Mesenchymal stem cell (in vitro differentiated cells and primary cell): ENCODE results near the gene PHTF2.

ENCODE experiments used
- DNase-seq: peaks from one replicate; pipeline ENCODE4 v3.0.0-alpha.2; 2013
- H2AFZ ChIP-seq: one replicate; pipeline ENCODE4 v1.6.1; 2013; ENCODE audit warnings: low read depth, mild to moderate bottlenecking, control low read depth, inconsistent platforms, low read length, moderate library complexity
- H2AK5ac ChIP-seq: 2 replicates; pipeline ENCODE4 v1.6.1; 2013; ENCODE audit warnings: low read length, moderate library complexity, mild to moderate bottlenecking, inconsistent platforms; ENCODE audit not compliant: severe bottlenecking
- H2BK120ac ChIP-seq: one replicate; pipeline ENCODE4 v1.6.1; 2013; ENCODE audit warnings: low read depth, mild to moderate bottlenecking, inconsistent platforms, low read length, moderate library complexity
- H2BK12ac ChIP-seq, 2 experiments: one replicate each; pipeline ENCODE4 v1.6.1; 2013; ENCODE audit warnings: inconsistent platforms in 2 of 2, low read length in 2 of 2, mild to moderate bottlenecking in 2 of 2, moderate library complexity in 2 of 2, control low read depth in 1 of 2
- H2BK15ac ChIP-seq: one replicate; pipeline ENCODE4 v1.6.1; 2013; ENCODE audit warnings: mild to moderate bottlenecking, low read depth, inconsistent platforms; ENCODE audit not compliant: poor library complexity, severe bottlenecking
- H2BK5ac ChIP-seq: 2 replicates; pipeline ENCODE4 v1.6.1; 2013; ENCODE audit warnings: low read depth, mild to moderate bottlenecking, low read length, control low read depth, inconsistent platforms; ENCODE audit not compliant: poor library complexity, severe bottlenecking
- H3K14ac ChIP-seq, 2 experiments: one replicate each; pipeline ENCODE4 v1.6.1; 2013; ENCODE audit warnings: inconsistent platforms in 2 of 2, low read length in 2 of 2, control low read depth in 1 of 2, mild to moderate bottlenecking in 1 of 2, moderate library complexity in 1 of 2
- H3K18ac ChIP-seq, 2 experiments: one replicate each; pipeline ENCODE4 v1.6.1; 2013; ENCODE audit warnings: inconsistent platforms in 2 of 2, low read length in 2 of 2, control low read depth in 1 of 2, low read depth in 1 of 2, mild to moderate bottlenecking in 1 of 2
- H3K23ac ChIP-seq, 2 experiments: one replicate each; pipeline ENCODE4 v1.6.1; 2013; ENCODE audit warnings: inconsistent platforms in 2 of 2, low read length in 2 of 2, mild to moderate bottlenecking in 2 of 2, moderate library complexity in 2 of 2, control low read depth in 1 of 2
- H3K27ac ChIP-seq: 2 replicates; pipeline ENCODE4 v1.5.1; 2013; ENCODE audit warnings: mild to moderate bottlenecking, moderate library complexity, low read length, control low read depth, inconsistent platforms; ENCODE audit not compliant: poor library complexity, severe bottlenecking
- H3K27me3 ChIP-seq, 2 experiments: 2 replicates each; pipeline versions ENCODE4 v1.6.1 to v1.7.0; 2013; ENCODE audit warnings: low read length in 2 of 2, mild to moderate bottlenecking in 2 of 2, moderate library complexity in 2 of 2, control low read depth in 1 of 2, inconsistent platforms in 1 of 2; ENCODE audit not compliant: control insufficient read depth in 1 of 2, insufficient read depth in 1 of 2
- H3K36me3 ChIP-seq, 2 experiments: 2 replicates each; pipeline versions ENCODE4 v1.6.1 to v1.7.0; 2013; ENCODE audit warnings: low read length in 2 of 2, control low read depth in 1 of 2, inconsistent platforms in 1 of 2, low read depth in 1 of 2, mild to moderate bottlenecking in 1 of 2; ENCODE audit not compliant: insufficient read depth in 2 of 2, control insufficient read depth in 1 of 2
- H3K4ac ChIP-seq, 2 experiments: one replicate each; pipeline ENCODE4 v1.6.1; 2013; ENCODE audit warnings: inconsistent platforms in 2 of 2, low read length in 2 of 2, mild to moderate bottlenecking in 2 of 2, moderate library complexity in 2 of 2, control low read depth in 1 of 2, low read depth in 1 of 2
- H3K4me1 ChIP-seq: 2 replicates; pipeline ENCODE4 v1.6.1; 2013; ENCODE audit warnings: low read depth, low read length, control low read depth; ENCODE audit not compliant: control insufficient read depth, insufficient read depth
- H3K4me2 ChIP-seq: 2 replicates; pipeline ENCODE4 v1.6.1; 2013; ENCODE audit warnings: low read length, mild to moderate bottlenecking, inconsistent platforms; ENCODE audit not compliant: poor library complexity, severe bottlenecking
- H3K4me3 ChIP-seq, 2 experiments: 2 replicates each; pipeline versions ENCODE4 v1.5.1 to v1.7.0; 2013; ENCODE audit warnings: low read length in 2 of 2, mild to moderate bottlenecking in 2 of 2, control low read depth in 1 of 2, low read depth in 1 of 2; ENCODE audit not compliant: insufficient read depth in 1 of 2
- H3K79me1 ChIP-seq: replicated peaks from 2 replicates; pipeline ENCODE4 v1.6.1; 2013; ENCODE audit warnings: mild to moderate bottlenecking, control low read depth, low read length, inconsistent platforms; ENCODE audit not compliant: poor library complexity, severe bottlenecking
- H3K9ac ChIP-seq: 2 replicates; pipeline ENCODE4 v1.7.0; 2013; ENCODE audit warnings: mild to moderate bottlenecking, low read length, moderate library complexity
- H3K9me3 ChIP-seq: 2 replicates; pipeline ENCODE4 v1.7.0; 2013; ENCODE audit warnings: mild to moderate bottlenecking, low read length; ENCODE audit not compliant: control insufficient read depth
- H4K8ac ChIP-seq: one replicate; pipeline ENCODE4 v1.6.1; 2013; ENCODE audit warnings: inconsistent platforms, mild to moderate bottlenecking, low read length, moderate library complexity
- H4K91ac ChIP-seq: one replicate; pipeline ENCODE4 v1.6.1; 2013; ENCODE audit warnings: mild to moderate bottlenecking, low read length, inconsistent platforms
- WGBS: methylation state at CpG from one replicate; pipeline ENCODE4 v1.1.7; 2013; ENCODE audit warnings: mixed read lengths; 5-methylcytosine and 5-hydroxymethylcytosine counted together

PHTF2 gene

DNA sequence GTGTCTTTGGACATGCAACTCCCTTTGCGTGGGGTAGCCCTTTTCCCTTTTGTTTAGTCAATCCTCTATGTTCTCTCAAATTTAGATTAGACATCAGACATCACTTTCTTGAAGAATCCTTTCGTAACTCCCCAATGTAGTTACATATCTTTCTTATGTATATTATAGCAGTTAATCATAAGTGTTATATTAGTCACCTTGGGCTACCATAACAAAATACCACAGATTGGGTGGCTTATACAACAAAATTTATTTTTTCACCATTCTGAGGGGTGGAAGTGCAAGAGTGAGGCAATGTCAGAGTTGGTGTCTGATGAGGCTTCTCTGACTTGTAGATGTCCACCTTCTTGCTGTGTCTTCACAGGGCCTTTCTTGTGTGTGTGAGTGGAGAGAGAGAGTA is 105.7 kb downstream of the PHTF2 start:
- H3K4ac ChIP-seq: no peak overlapping the region
- H2BK5ac ChIP-seq: no peak overlapping the region
- no peak overlapping the region for H3K4me2 ChIP-seq
- no peak overlapping the region for H2BK120ac ChIP-seq
- H3K18ac ChIP-seq: no peak overlapping the region
- no peak overlapping the region for H4K91ac ChIP-seq
- H3K23ac ChIP-seq: no peak overlapping the region
- no peak overlapping the region for H2AK5ac ChIP-seq
- peaks cover 5% of the 10 kb centered on the region for H3K79me1 ChIP-seq
- H3K36me3 ChIP-seq: peaks cover 6 to 11% of the 10 kb centered on the region in 2 experiments
- no peak for DNase-seq
- H2BK15ac ChIP-seq: no peak overlapping the region
- H4K8ac ChIP-seq: no peak overlapping the region
- no peak overlapping the region for H2AFZ ChIP-seq
- H3K27me3 ChIP-seq: no peaks in the 10 kb centered on the region
- no peak overlapping the region for H3K9ac ChIP-seq
- H2BK12ac ChIP-seq: no peak overlapping the region
- no peaks in the 10 kb centered on the region for H3K4me1 ChIP-seq
- H3K4me3 ChIP-seq: no peak overlapping the region
- no peaks in the 10 kb centered on the region for H3K9me3 ChIP-seq
- WGBS: 100% methylated on average over 1 of the region's 2 CpGs
- no peak overlapping the region for H3K27ac ChIP-seq
- no peak overlapping the region for H3K14ac ChIP-seq

DNA sequence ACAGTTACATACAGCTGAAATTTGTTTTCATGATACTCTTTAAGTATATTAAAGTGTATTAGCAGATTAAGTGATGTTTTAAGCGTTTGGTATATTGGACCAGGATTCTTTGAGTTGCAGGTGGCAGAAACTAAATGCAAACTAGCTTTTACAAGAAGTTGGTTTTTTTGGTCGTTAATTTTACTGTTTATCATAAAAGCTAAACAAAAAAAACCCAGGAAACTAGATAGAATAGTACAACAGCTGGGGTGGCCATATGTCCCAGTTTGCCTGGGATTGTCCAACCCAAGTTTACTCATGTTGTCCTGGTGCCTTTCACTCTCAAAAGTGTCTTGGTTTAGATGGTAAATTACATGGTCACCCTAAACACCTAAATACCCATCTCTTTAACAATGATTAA is 108.7 kb downstream of the PHTF2 start:
- H2BK5ac ChIP-seq: no peak overlapping the region
- H2AK5ac ChIP-seq: no peak overlapping the region
- H4K91ac ChIP-seq: no peak overlapping the region
- H2BK12ac ChIP-seq: no peak overlapping the region
- H3K36me3 ChIP-seq: peaks cover 0 to 2% of the 10 kb centered on the region in 2 experiments
- H4K8ac ChIP-seq: no peak overlapping the region
- no peaks in the 10 kb centered on the region for H3K9me3 ChIP-seq
- no peak overlapping the region for H3K23ac ChIP-seq
- no peaks in the 10 kb centered on the region for H3K27me3 ChIP-seq
- no peak overlapping the region for H3K27ac ChIP-seq
- H3K4ac ChIP-seq: no peak overlapping the region
- no peaks in the 10 kb centered on the region for H3K79me1 ChIP-seq
- H3K9ac ChIP-seq: no peak overlapping the region
- H3K4me2 ChIP-seq: no peak overlapping the region
- no peak overlapping the region for H3K14ac ChIP-seq
- 100% methylated on average over 1 of the region's 2 CpGs for WGBS
- H2BK15ac ChIP-seq: no peak overlapping the region
- no peak overlapping the region for H3K18ac ChIP-seq
- no peaks in the 10 kb centered on the region for H3K4me1 ChIP-seq
- no peak for DNase-seq
- H3K4me3 ChIP-seq: no peak overlapping the region
- H2BK120ac ChIP-seq: no peak overlapping the region
- H2AFZ ChIP-seq: no peak overlapping the region

DNA sequence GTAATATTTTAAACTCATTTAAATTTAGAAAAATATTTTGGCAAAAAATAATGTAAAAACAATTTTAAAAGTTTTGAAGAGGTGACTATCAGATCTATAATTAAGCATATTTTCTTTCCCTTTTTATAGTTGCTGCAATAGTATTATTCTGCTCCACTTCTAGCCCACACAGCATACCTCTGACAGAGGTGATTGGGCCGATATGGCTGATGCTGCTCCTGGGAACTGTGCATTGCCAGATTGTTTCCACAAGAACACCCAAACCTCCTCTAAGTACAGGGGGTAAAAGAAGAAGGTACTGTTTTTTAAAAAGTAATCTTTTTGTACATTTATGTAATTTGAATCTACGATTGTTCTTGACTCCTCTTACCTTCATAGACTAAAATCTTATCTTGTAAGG is 110.1 kb downstream of the PHTF2 start:
- DNase-seq: no peak
- Histone ChIP-seq H3K9ac (no peak overlapping the region), H3K79me1 (no peaks in the 10 kb centered on the region), H2AFZ (no peak overlapping the region), H3K14ac (no peak overlapping the region), H3K4me1 (no peaks in the 10 kb centered on the region), H2AK5ac (no peak overlapping the region), H3K27me3 (no peaks in the 10 kb centered on the region), H3K18ac (no peak overlapping the region), H4K8ac (no peak overlapping the region), H3K9me3 (no peaks in the 10 kb centered on the region), H3K4me3 (no peak overlapping the region), H2BK12ac (no peak overlapping the region), H2BK15ac (no peak overlapping the region), H3K4ac (no peak overlapping the region), H2BK5ac (no peak overlapping the region), H2BK120ac (no peak overlapping the region), H3K36me3 (no peaks in the 10 kb centered on the region), H3K23ac (no peak overlapping the region), H4K91ac (no peak overlapping the region), H3K4me2 (no peak overlapping the region), H3K27ac (no peak overlapping the region)
- WGBS: 100% methylated on average over 1 of the region's 2 CpGs

DNA sequence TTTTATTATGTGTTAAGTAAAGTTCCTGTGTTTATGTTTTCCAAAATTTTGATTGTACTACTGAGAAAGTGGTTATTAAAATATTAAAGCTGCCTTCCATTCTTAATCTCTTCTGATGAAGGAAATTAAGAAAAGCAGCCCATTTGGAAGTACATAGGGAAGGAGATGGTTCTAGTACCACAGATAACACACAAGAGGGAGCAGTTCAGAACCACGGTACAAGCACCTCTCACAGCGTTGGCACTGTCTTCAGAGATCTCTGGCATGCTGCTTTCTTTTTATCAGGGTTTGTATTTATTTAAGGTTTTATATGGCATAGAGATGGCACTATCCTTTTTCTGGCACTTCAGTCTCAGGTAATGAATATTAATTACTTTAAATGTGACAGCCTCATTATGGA is 111.6 kb downstream of the PHTF2 start:
- Histone ChIP-seq H2BK15ac (no peak overlapping the region), H3K14ac (no peak overlapping the region), H3K9me3 (no peaks in the 10 kb centered on the region), H2AK5ac (no peak overlapping the region), H2BK120ac (no peak overlapping the region), H4K8ac (no peak overlapping the region), H2AFZ (no peak overlapping the region), H3K4ac (no peak overlapping the region), H3K23ac (no peak overlapping the region), H2BK12ac (no peak overlapping the region), H3K4me3 (no peak overlapping the region), H3K79me1 (no peaks in the 10 kb centered on the region), H3K9ac (no peak overlapping the region), H4K91ac (no peak overlapping the region), H3K4me1 (no peaks in the 10 kb centered on the region), H2BK5ac (no peak overlapping the region), H3K18ac (no peak overlapping the region), H3K36me3 (no peaks in the 10 kb centered on the region), H3K27ac (no peak overlapping the region), H3K4me2 (no peak overlapping the region), H3K27me3 (no peaks in the 10 kb centered on the region)
- WGBS: 100% methylated on average over 1 of the region's 2 CpGs
- DNase-seq: no peak
